Measurements from ENCODE around the gene RPP25L. TPM values are rescaled to one million over a fixed set of nuclear protein-coding genes. Genes with fewer than 3 reads are reported as not detected.

RPP25L gene
- total RNA-seq, 1 experiment from 2014 or later: 24.5 TPM

- TF ChIP-seq ZNF396 (CRISPR knock-in tag; IDR thresholded peaks at IDR 0.05; ENCODE audit: borderline replicate concordance): no peak
- peak; percentile 89 for TF ChIP-seq CTCF (IDR thresholded peaks at IDR 0.05)
- TF ChIP-seq SMAD3 (CRISPR knock-in tag; IDR thresholded peaks at IDR 0.05; ENCODE audit: borderline replicate concordance): no peak
- TF ChIP-seq TP53 (CRISPR knock-in tag; IDR thresholded peaks at IDR 0.05): 0 out of 2 replicates have a peak, but pooled peaks have one; percentile 5
- TF ChIP-seq ZBTB21 (CRISPR knock-in tag; IDR thresholded peaks at IDR 0.05; ENCODE audit: borderline replicate concordance): no peak
- TF ChIP-seq, protein P1, sequence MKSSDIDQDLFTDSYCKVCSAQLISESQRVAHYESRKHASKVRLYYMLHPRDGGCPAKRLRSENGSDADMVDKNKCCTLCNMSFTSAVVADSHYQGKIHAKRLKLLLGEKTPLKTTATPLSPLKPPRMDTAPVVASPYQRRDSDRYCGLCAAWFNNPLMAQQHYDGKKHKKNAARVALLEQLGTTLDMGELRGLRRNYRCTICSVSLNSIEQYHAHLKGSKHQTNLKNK (CRISPR knock-in tag; IDR thresholded peaks at IDR 0.05): no peak
- TF ChIP-seq NR2C2 (CRISPR knock-in tag; IDR thresholded peaks at IDR 0.05): no peak
- TF ChIP-seq HMGA2 (CRISPR knock-in tag; IDR thresholded peaks at IDR 0.05): no peak
- TF ChIP-seq, protein P2, sequence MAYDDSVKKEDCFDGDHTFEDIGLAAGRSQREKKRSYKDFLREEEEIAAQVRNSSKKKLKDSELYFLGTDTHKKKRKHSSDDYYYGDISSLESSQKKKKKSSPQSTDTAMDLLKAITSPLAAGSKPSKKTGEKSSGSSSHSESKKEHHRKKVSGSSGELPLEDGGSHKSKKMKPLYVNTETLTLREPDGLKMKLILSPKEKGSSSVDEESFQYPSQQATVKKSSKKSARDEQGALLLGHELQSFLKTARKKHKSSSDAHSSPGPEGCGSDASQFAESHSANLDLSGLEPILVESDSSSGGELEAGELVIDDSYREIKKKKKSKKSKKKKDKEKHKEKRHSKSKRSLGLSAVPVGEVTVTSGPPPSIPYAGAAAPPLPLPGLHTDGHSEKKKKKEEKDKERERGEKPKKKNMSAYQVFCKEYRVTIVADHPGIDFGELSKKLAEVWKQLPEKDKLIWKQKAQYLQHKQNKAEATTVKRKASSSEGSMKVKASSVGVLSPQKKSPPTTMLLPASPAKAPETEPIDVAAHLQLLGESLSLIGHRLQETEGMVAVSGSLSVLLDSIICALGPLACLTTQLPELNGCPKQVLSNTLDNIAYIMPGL (CRISPR knock-in tag; IDR thresholded peaks at IDR 0.05): 0 out of 2 replicates have a peak, but pooled peaks have one; percentile 53
- TF ChIP-seq ESRRA (CRISPR knock-in tag; IDR thresholded peaks at IDR 0.05; ENCODE audit: borderline replicate concordance): no peak
- TF ChIP-seq TEAD1 (CRISPR knock-in tag; IDR thresholded peaks at IDR 0.05): peak; percentile 48; the same call in 1 of the 2 replicates
- TF ChIP-seq, protein P3, sequence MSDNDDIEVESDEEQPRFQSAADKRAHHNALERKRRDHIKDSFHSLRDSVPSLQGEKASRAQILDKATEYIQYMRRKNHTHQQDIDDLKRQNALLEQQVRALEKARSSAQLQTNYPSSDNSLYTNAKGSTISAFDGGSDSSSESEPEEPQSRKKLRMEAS (CRISPR knock-in tag; IDR thresholded peaks at IDR 0.05): no peak
Observed at GRCh38 chr9:34591248-34591916, 20.5 kb downstream of the RPP25L start (continued).

GRCh38 chr9:34590381-34591247 lies 21.3 kb downstream of the RPP25L start:
- H3K36me3 Mint-ChIP-seq: no peaks in the 10 kb centered on the region
- CTCF ChIA-PET: interaction anchor here (0.9 to 4.1 kb wide), 31 partner anchors 8 to 216 kb away, joined by 3 to 192 read pairs (median 9); partner anchors contain the start of genes ENHO, RPP25L and SIGMAR1
- POLR2A ChIA-PET: interaction anchor here (0.8 to 1.4 kb wide), 5 partner anchors 8 to 43 kb away, joined by 3 to 6 read pairs (median 3); no protein-coding TSS in a partner anchor
- no peaks in the 10 kb centered on the region for H3K9me3 Mint-ChIP-seq
- DNase-seq (ENCODE audit: low spot score) (no peak), ATAC-seq (peak; percentile 18)
- peak overlapping the region; percentile 78 for H3K4me3 Mint-ChIP-seq
- no peak overlapping the region for H3K27ac Mint-ChIP-seq
- peaks cover 86% of the 10 kb centered on the region for H3K27me3 Mint-ChIP-seq (ENCODE audit: low read depth)
- peaks cover 40% of the 10 kb centered on the region for H3K4me1 Mint-ChIP-seq
- no peak for TF ChIP-seq SOX15 (CRISPR knock-in tag; IDR thresholded peaks at IDR 0.05)
- no peak for TF ChIP-seq ELF4 (CRISPR knock-in tag; IDR thresholded peaks at IDR 0.05; ENCODE audit: low read depth)
- TF ChIP-seq ZBTB21 (CRISPR knock-in tag; IDR thresholded peaks at IDR 0.05; ENCODE audit: borderline replicate concordance): no peak
- TF ChIP-seq AR (CRISPR knock-in tag; IDR thresholded peaks at IDR 0.05): no peak
- no peak for TF ChIP-seq EMX1 (CRISPR knock-in tag; IDR thresholded peaks at IDR 0.05)
- TF ChIP-seq, protein P4, sequence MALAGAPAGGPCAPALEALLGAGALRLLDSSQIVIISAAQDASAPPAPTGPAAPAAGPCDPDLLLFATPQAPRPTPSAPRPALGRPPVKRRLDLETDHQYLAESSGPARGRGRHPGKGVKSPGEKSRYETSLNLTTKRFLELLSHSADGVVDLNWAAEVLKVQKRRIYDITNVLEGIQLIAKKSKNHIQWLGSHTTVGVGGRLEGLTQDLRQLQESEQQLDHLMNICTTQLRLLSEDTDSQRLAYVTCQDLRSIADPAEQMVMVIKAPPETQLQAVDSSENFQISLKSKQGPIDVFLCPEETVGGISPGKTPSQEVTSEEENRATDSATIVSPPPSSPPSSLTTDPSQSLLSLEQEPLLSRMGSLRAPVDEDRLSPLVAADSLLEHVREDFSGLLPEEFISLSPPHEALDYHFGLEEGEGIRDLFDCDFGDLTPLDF (CRISPR knock-in tag; IDR thresholded peaks at IDR 0.05): no peak
- no peak for TF ChIP-seq ETV6 (CRISPR knock-in tag; IDR thresholded peaks at IDR 0.05)
- TF ChIP-seq PRDM15 (CRISPR knock-in tag; IDR thresholded peaks at IDR 0.05): no peak
- TF ChIP-seq, protein P3 (CRISPR knock-in tag; IDR thresholded peaks at IDR 0.05): peak; percentile 53; the same call in 1 of the 2 replicates
- no peak for TF ChIP-seq JAZF1 (CRISPR knock-in tag; IDR thresholded peaks at IDR 0.05)
- TF ChIP-seq NFE2L1 (CRISPR knock-in tag; IDR thresholded peaks at IDR 0.05): no peak
